ENCODE results near the gene PODXL.

DNA sequence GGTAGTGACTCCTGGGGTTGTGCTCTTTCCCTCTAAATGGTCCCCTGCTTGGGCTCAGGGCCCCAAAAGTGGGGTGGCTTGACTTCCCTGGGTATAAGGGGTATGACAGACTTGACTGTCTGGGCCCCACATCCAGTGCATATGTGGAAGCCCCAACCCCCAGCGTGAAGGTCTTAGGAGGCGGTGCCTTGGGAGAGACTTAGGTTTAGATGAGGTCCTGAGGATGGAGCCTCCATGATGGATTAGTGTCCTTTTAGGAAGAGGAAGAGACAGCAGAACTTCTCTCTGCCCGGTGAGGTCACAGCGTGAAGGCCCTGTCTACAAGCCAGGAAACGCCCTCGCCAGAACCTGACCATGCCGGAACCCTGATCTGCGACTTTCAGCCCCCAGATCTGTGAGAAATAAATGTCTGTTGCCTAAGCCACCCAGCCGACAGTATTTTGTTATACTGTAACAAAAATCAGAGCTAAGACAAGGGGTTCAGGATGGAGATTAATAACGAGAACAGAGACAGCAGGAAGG, 23.8 kb downstream of the PODXL start:
- TF ChIP-seq POLR2A (IDR thresholded peaks at IDR 0.05): no peak
- TF ChIP-seq, protein P1, sequence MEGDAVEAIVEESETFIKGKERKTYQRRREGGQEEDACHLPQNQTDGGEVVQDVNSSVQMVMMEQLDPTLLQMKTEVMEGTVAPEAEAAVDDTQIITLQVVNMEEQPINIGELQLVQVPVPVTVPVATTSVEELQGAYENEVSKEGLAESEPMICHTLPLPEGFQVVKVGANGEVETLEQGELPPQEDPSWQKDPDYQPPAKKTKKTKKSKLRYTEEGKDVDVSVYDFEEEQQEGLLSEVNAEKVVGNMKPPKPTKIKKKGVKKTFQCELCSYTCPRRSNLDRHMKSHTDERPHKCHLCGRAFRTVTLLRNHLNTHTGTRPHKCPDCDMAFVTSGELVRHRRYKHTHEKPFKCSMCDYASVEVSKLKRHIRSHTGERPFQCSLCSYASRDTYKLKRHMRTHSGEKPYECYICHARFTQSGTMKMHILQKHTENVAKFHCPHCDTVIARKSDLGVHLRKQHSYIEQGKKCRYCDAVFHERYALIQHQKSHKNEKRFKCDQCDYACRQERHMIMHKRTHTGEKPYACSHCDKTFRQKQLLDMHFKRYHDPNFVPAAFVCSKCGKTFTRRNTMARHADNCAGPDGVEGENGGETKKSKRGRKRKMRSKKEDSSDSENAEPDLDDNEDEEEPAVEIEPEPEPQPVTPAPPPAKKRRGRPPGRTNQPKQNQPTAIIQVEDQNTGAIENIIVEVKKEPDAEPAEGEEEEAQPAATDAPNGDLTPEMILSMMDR (IDR thresholded peaks at IDR 0.05): no peak
